HG02870 (cell line): ENCODE data around the gene TRAF2.

Experiments used
- ATAC-seq: cut with Tn5 transposase; IDR thresholded peaks from one replicate; pipeline ENCODE4 v1.9.1; 2021; ENCODE audit warnings: mild to moderate bottlenecking, moderate library complexity; ENCODE audit not compliant: unreplicated experiment

The TRAF2 gene

DNA sequence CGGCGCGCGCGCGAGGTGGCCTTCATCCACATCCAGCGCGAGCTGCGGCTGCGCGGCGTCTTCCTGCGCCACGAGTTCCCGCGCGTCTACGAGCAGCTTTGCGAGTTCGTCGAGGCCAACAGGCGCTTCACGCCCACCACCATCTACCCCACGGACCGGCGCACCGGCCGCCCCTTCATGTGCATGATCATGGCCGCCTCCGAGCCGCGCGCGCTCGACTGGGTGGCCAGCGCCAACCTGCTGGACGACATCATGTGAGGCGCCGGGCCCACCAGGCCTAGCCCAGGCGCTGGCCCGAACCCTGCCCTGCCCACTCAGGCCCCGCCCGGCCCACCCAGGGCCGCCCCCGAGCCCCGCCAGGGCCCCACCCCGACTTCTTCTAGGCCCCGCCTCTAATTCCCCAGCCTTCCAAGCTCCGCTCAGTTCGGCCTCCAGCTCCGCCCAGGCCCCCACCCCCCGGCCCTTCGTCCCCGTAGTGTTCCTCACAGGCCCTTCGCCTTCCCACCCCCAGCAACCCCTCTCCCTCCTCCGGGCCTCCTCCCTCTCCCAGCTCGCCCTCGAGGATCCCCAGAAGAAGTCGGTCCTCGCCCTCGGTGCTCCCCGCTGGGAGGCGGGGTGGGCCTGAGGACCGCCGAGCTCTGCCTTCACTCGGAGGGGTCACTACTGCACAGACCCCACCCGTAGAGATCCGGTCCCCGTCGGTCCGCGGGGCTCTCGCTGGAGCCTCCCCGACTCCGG is 39.1 kb upstream of the TRAF2 start:
- ATAC-seq, result no peak

DNA sequence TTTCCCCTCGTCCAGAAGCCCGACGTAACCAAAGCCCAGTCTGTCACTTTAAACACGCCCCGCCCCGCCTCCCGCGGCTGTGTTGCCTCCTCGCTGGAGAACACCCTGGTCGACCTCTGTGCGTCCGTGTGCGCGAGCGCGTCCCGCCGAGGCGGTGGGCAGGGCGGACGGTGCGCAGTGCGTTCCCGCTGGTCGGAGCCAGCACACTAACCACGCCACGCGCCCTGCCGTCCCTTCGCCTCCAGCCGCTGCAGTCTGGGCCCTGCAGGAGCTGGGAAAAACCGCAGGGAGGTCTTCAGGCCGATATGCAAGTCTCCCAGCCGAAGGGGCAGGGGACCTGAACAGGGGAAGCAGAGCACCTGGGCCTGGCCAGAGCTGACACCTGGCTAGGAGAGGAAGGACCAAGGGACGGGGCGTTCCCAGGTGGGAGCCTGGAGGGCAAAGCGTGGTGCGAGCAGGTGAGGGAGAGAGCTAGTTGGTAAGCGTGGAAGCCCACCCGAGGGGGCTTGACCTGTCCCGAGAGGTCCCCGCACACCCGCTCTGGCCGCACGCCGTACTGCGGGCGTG is 38.4 kb upstream of the TRAF2 start:
- no peak for ATAC-seq

DNA sequence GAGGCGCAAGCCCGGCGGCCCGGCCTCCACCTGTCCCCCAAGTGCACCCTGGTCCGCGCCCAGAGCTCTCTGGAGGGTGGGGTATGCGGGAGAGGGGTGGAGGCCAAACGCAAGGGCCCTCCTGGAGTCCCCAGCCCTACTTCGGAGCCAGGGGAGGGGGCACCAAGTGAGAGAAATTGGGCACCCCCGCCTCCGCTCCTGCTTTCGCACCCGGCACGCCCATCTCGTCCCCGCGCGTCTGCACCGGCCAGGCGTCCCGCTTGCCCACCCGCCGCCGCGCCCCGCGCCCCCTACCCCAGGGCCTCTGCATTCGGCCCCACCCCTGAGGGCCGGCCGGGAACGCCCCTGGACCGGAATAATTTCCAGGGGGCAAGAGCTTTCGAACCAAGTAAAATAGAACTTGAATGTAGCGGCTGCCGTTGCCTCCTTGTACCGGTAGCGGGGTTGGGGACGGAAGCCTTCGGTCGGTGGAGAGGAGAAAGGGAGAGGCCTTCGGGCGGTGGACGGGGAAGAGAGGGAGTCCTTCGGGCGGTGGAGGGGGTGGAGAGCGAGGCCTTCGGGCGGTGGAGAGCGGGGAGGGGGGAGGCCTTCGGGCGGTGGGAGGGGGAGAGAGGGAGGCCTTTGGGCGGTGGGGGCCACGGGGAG is 37.8 kb upstream of the TRAF2 start:
- no peak for ATAC-seq

DNA sequence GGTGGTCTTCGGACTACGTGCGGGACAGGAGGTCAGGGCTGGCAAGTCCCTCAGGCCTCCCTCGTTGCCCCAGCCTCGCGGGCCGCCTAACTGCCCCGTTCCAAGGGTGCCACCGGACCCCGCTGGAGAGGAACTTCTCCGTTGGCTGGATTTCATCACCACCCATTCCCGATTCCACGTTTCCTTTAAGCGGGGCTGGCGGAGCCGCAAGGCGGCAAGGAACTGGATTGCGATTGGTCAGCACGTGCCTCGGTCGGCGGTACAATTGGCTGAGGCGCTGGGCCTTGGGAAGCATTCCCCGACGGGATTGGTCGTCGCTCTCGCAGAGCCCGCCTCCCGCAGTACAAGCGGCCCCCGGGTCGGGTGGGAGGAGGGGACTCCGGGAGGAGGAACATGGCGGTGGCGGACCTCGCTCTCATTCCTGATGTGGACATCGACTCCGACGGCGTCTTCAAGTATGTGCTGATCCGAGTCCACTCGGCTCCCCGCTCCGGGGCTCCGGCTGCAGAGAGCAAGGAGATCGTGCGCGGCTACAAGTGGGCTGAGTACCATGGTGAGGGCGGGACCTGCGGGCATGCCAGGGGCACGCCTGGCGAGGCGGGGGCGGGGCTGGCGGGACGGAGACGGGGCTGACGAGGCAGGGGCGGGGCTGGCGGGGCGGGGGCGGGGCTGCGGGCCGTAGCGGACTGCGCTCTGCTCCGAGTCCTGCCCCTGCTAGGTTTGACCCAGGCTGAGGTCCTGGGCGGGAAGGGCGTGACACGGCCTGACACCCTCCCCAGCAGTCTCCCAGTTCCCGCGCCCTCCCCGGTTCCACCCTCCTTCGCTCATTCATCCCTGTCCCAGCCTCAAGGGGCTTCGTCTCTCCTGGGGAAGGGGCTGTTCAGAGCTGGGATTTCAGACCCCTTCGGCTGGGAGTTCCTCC is 37.0 kb upstream of the TRAF2 start, which contains the start of gene PHPT1:
TSS of gene PHPT1 (plus strand) at position 372 of the 922 bp plus-strand sequence. CDS start at position 394, 22 bp downstream.
- ATAC-seq, result peak; percentile 75

DNA sequence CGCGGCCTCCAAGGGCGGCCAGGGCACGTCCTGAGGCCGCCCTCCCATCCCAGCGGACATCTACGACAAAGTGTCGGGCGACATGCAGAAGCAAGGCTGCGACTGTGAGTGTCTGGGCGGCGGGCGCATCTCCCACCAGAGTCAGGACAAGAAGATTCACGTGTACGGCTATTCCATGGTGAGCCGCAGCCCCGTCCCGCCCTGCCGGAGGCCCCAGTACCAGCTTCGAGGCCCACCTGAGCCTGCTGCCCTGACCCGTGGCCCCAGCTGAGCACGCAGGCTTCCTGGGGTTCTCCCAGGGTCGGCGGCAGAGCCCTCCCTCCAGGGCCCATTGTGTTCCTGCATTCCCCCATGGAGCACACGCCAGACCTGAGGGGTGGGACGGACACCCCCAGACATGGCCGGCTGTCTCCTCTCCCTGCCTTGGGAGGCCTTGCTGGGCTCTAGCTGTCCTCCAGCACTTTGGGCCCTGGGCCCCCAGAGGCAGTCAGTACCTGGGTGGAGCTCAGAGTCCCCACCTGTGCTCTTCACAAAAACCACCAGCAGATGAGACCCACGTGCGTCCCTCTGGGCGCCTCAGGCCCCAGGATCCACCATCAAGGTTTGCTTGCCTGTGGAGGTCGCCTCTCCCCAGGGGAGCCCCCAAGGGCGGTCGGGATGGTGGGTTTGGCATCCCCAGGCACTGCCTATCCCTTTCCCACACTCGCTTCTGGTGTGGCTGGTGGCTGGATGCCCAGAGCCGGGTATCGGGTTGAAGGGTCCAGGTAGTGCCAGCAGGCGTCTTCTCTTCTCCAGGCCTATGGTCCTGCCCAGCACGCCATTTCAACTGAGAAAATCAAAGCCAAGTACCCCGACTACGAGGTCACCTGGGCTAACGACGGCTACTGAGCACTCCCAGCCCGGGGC is 36.1 kb upstream of the TRAF2 start:
- no peak for ATAC-seq

DNA sequence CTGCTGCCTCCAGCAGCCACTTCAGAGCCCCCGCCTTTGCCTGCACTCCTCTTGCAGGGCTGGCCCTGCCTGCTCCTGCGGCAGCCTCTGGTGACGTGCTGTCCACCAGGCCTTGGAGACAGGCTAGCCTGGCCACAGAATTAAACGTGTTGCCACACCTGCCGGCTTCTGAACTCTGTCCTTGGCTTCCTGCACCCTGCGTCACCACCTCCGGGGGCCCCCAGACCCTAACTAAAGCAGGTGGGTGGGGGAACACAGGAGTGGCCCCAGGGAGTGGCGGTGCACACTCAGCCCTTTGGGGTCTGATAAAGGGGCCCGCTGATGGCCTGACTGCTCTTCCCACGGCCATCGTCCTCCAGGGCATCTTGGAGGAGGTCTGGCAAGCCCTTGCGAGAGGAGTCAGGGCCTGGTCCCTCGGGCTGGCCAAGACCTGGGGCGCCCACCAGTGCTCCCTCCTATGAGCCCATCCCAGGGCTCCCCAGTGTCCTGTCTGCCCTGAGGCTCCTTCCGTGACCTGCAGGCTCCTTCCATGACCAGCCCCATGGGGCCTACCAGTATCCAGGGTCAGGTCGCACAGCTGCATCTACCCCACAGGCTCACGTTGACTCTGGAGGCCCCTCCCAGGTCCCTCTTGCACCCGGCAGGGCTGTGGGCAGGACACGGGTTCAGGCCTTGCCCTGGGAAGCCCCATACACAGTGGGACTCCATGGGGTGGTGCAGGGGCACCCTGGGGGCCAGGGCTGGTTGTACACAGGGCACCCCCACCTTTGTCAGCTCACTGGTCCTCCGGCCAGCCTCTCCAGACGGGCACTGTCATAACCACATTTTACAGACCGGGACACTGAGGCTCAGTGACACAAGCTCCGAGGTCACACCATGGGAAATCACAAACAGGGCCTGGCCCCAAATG is 35.2 kb upstream of the TRAF2 start:
- no peak for ATAC-seq

DNA sequence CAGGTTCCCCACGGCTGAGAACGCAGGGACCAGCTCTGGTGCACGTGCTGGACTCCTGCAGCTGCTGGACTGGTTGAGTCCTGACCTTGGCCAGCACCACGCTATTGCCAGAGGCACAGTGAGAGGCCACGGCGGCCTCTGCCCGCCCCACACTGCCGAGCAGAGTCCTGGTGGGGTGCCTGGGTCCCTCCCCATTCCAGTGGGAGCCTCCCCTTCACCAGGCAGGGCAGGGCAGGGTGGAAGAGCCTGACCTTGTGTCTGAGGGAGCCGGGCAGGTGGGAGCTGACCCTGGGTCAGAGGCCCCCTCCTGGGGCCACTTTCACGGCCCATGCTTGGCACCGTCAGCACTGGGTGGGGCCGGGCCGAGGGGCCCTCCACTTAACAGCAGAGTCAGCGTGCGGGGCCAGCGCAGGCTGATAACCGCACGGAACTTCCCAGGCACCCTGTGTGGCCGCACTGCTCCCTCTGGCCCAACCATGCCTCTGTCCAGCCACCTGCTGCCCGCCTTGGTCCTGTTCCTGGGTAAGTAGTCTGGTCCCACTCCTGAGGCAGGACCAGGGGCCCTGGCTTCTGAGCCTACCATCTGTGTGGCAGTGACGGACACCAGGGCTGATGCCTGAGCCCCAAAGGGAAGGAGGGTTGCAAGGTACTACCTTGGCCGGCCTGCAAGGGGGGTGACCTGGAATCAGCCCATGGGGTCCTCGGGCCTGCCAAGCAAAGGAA is 34.2 kb upstream of the TRAF2 start, which contains the start of gene MAMDC4:
TSS of gene MAMDC4 (plus strand) at position 406 of the 723 bp plus-strand sequence. CDS start at position 477, 71 bp downstream.
- ATAC-seq, result no peak

DNA sequence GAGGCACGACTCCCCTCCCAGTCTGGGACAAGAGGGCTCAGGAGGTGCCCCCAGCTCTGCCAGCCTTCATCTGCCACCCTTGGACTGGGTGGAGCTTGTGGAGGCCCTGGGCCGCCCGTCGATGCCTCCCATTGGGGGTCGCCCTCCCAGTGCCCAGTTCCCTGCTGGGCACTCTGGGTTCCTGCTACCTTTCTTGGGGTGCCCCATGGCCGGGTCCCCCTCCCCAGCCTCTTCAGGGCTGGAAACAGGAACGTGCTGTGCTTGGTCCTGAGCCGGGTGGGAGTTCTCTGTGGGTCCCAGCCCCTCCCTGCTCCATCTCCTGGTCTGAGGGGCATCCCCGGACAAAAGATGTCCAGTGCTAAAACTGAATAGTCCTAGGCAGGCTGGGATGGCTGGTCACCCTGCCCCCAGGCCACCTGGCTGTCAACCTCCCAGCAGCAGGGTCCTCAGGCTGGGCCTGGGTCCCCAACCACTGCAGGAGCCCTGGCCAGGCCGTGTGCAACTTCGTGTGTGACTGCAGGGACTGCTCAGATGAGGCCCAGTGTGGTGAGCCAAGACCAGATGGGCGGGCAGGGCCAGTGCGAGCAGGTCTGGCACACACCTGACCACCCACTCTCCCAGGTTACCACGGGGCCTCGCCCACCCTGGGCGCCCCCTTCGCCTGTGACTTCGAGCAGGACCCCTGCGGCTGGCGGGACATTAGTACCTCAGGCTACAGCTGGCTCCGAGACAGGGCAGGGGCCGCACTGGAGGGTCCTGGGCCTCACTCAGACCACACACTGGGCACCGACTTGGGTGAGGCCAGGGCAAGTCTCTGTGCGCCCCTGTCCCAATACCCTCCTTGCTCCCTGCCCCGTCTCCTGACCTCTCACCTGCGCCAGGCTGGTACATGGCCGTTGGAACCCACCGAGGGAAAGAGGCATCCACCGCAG is 33.4 kb upstream of the TRAF2 start:
- ATAC-seq, result no peak

DNA sequence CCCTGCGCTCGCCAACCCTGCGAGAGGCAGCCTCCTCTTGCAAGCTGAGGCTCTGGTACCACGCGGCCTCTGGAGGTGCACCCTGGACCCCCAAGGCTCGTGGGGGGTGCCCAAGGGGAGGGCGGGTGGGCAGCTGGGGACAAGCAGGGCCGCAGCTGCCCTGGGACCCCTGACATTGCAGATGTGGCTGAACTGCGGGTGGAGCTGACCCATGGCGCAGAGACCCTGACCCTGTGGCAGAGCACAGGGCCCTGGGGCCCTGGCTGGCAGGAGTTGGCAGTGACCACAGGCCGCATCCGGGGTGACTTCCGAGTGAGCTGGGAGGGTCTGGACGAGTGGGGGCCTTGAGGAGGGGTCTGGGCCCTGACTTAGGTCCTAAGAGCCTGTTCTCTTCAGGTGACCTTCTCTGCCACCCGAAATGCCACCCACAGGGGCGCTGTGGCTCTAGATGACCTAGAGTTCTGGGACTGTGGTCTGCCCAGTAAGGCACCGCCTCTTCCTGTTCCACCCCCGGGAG is 32.7 kb upstream of the TRAF2 start:
- ATAC-seq, result no peak

DNA sequence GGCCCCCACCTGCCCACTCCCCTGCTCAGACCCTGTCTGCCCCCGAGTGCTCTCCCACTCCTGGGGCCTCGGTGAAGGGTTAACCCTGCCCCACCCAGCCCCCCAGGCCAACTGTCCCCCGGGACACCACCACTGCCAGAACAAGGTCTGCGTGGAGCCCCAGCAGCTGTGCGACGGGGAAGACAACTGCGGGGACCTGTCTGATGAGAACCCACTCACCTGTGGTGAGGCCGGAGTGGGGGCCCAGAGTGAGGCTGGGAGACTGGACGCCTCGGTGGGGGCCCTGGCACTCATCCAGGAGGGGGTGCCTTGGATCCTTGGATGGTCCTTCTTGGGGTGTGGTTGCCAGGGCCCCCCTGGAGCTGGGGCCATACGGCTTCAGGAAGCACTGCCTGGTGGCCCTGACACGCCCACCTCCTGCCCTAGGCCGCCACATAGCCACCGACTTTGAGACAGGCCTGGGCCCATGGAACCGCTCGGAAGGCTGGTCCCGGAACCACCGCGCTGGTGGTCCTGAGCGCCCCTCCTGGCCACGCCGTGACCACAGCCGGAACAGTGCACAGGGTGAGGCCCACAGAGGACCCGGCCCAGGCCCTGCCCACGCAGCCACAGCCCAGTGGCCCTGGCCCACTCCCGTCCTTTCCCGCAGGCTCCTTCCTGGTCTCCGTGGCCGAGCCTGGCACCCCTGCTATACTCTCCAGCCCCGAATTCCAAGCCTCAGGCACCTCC is 32.0 kb upstream of the TRAF2 start:
- no peak for ATAC-seq

DNA sequence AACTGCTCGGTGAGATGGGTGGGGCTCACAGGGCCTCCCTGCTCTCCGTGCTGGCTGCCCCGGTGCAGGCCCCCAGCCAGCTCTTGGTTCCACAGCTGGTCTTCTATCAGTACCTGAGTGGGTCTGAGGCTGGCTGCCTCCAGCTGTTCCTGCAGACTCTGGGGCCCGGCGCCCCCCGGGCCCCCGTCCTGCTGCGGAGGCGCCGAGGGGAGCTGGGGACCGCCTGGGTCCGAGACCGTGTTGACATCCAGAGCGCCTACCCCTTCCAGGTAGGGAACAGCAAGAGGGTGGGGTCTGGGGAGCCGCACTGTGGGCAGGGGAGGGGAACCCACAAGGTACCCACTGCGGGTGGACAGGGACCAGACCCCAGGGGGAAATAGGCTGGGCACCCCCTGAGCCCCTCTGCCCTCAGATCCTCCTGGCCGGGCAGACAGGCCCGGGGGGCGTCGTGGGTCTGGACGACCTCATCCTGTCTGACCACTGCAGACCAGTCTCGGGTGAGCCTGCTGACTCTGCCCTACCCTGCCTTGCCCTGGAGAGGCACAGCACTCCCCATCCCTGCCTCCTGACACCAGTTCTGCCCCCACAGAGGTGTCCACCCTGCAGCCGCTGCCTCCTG is 31.4 kb upstream of the TRAF2 start:
- ATAC-seq, result no peak

DNA sequence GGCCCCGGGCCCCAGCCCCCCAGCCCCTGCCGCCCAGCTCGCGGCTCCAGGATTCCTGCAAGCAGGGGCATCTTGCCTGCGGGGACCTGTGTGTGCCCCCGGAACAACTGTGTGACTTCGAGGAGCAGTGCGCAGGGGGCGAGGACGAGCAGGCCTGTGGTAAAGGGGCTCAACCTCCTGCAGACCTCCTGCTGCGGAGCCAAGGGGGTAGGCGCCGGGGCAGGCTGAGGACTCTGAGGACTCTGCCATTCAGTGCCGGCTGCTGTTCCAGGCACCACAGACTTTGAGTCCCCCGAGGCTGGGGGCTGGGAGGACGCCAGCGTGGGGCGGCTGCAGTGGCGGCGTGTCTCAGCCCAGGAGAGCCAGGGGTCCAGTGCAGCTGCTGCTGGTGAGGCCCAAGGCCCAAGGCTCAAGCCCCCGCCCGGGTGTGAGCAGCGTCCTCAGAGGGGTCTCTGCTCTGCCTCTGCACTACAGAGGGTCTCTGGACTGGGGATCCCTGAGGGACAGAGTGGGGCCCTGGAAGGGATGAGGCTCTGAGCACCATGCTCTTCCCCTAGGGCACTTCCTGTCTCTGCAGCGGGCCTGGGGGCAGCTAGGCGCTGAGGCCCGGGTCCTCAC is 30.7 kb upstream of the TRAF2 start:
- ATAC-seq, result no peak

DNA sequence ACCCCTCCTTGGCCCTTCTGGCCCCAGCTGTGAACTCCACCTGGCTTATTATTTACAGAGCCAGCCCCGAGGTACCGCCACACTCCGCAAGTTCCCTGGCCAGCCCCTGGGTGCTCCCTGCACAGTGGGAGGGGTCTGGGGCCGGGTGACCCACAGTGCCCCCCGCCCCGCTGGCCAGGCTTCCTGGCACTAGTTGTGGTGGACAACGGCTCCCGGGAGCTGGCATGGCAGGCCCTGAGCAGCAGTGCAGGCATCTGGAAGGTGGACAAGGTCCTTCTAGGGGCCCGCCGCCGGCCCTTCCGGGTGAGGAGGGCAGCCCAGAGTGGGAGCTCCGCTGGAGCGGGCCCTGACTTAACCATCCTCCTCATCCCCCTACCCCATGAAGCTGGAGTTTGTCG is 30.2 kb upstream of the TRAF2 start:
- ATAC-seq, result no peak

DNA sequence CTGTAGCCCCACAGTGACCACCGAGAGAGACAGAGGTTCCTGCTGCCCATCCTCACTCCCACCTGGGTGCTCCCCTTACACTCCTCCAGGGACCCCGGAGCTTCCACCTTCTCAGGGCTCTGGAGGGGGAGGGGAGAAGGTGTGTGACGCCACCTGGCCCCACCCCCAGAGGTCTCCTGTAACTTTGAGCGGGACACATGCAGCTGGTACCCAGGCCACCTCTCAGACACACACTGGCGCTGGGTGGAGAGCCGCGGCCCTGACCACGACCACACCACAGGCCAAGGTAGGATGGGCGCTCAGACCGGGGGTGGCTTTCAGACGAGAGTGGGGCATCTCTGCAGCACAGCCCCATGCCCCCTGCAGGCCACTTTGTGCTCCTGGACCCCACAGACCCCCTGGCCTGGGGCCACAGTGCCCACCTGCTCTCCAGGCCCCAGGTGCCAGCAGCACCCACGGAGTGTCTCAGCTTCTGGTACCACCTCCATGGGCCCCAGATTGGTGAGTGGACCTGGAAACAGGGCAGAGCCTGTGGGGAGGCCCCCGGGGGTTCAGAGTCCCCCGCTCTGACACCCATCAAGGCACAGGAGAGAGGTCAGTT is 29.7 kb upstream of the TRAF2 start:
- no peak for ATAC-seq

DNA sequence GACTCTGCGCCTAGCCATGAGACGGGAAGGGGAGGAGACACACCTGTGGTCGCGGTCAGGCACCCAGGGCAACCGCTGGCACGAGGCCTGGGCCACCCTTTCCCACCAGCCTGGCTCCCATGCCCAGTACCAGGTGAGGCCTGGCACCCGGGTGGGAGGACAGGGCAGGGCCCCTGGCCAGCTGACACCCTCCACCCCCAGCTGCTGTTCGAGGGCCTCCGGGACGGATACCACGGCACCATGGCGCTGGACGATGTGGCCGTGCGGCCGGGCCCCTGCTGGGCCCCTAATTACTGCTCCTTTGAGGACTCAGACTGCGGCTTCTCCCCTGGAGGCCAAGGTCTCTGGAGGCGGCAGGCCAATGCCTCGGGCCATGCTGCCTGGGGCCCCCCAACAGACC is 29.1 kb upstream of the TRAF2 start:
- no peak for ATAC-seq
